Central memory CD8-positive, alpha-beta T cell (primary cell): ENCODE data around the gene PPP1R7.

ENCODE experiments used
- ATAC-seq: fragments of 150-1000 bp; cut with Tn5 transposase; replicated peaks from 2 replicates; pipeline ENCODE4 v1.10.0; 2022; ENCODE audit warnings: mild to moderate bottlenecking, moderate FRiP score, moderate number of reproducible peaks; ENCODE audit not compliant: poor library complexity, severe bottlenecking; ENCODE audit errors: extremely low read depth
- DNase-seq, 2 donors: peaks; one replicate each; pipeline ENCODE4 v3.0.0; 2021; ENCODE audit warnings: low spot score in 2 of 2
- H3K27ac Mint-ChIP-seq: one replicate; pipeline ENCODE4 v1.8.0; 2022; ENCODE audit warnings: low read depth, mild to moderate bottlenecking, moderate library complexity, mixed read lengths
- H3K27me3 Mint-ChIP-seq: one replicate; pipeline ENCODE4 v1.8.0; 2022; ENCODE audit warnings: mixed read lengths
- H3K36me3 Mint-ChIP-seq: one replicate; pipeline ENCODE4 v1.8.0; 2022; ENCODE audit warnings: mild to moderate bottlenecking, moderate library complexity, mixed read lengths; ENCODE audit not compliant: insufficient read depth
- H3K4me1 Mint-ChIP-seq: one replicate; pipeline ENCODE4 v1.8.0; 2022; ENCODE audit warnings: mixed read lengths
- H3K4me3 Mint-ChIP-seq: one replicate; pipeline ENCODE4 v1.8.0; 2022; ENCODE audit warnings: mild to moderate bottlenecking, moderate library complexity, mixed read lengths
- H3K9me3 Mint-ChIP-seq: one replicate; pipeline ENCODE4 v1.8.0; 2022; ENCODE audit warnings: mixed read lengths

The PPP1R7 gene

DNA sequence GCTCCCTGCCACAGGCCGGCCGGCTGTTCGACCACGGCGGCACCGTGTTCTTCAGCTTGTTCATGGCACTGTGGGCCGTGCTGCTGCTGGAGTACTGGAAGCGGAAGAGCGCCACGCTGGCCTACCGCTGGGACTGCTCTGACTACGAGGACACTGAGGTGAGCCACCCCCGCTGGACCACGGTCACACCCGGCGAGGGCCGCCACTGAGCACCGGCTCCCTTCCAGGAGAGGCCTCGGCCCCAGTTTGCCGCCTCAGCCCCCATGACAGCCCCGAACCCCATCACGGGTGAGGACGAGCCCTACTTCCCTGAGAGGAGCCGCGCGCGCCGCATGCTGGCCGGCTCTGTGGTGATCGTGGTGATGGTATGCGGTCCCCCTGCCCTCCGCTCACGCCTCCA, 59.0 kb downstream of the PPP1R7 start:
- Mint-ChIP-seq H3K36me3 (peaks cover 3% of the 10 kb centered on the region), H3K27me3 (no peaks in the 10 kb centered on the region), H3K4me3 (no peak overlapping the region), H3K27ac (no peak overlapping the region), H3K9me3 (no peaks in the 10 kb centered on the region), H3K4me1 (peaks cover 7% of the 10 kb centered on the region)
- DNase-seq = no peak
- ATAC-seq = no peak

DNA sequence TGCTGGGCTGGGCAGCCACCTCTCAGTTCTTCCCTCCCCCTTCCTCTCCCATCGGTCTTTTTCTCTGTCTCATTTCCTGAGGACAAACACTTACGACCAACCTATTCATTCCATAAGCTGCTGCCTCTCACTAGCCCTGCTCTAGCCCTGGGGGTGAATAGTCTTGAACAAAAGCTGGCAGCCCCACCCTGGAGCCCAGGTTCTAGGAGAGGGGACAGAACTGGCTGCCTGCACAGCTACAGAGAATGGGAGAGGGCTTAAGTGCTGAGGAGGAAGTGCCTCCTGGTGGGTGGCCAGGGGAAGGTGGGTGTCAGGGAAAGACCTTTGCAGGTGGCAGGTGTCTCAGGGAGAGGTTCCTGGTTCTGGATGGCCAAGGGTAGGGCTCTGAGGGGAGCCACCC, 61.0 kb downstream of the PPP1R7 start:
- Mint-ChIP-seq H3K4me1 (peaks cover 7% of the 10 kb centered on the region), H3K27me3 (no peaks in the 10 kb centered on the region), H3K27ac (no peak overlapping the region), H3K9me3 (no peaks in the 10 kb centered on the region), H3K4me3 (no peak overlapping the region), H3K36me3 (peaks cover 1% of the 10 kb centered on the region)
- DNase-seq (no peak), ATAC-seq (no peak)

DNA sequence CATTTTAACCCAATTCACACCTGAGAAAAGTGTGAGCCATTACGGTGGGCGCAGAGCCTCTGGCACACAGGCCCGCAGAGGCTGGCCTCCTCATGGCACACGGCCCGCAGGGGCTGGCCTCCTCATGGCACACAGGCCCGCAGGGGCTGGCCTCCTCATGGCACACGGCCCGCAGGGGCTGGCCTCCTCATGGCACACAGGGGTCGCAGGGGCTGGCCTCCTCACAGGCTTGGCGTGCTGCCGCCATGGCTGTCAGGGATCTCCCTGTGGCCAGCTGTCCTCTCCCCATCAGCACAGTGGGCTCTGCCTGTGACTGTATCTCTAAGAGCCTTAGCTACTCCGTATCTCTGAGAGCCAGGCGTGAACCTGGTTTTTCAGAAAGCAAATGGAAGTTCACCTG, 62.8 kb downstream of the PPP1R7 start:
- peaks cover 3% of the 10 kb centered on the region for H3K36me3 Mint-ChIP-seq
- H3K27me3 Mint-ChIP-seq = no peaks in the 10 kb centered on the region
- no peak overlapping the region for H3K4me3 Mint-ChIP-seq
- no peak for ATAC-seq
- H3K4me1 Mint-ChIP-seq = peaks cover 7% of the 10 kb centered on the region
- no peak overlapping the region for H3K27ac Mint-ChIP-seq
- H3K9me3 Mint-ChIP-seq = no peaks in the 10 kb centered on the region
- no peak for DNase-seq

DNA sequence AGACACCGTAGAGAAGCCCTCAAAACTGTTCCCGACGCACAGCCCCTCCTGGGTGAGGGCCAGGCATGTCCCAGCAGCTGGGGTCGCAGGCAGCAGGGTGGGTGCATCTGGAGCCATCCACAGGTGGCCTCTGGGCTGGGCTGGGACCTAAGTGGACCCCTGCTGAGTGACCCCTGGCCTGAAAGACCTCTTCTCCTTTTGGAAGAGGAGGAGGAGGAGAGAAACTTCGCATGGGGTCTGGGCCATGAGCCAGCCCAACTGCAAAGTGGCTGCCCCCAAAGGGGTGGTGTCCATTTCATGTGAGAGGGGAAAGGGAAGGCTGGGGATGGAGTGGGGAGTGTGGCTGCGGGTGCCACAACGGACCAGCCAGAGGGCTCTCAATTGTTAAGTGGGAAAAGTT, 63.3 kb downstream of the PPP1R7 start:
- Mint-ChIP-seq H3K36me3 (peaks cover 7% of the 10 kb centered on the region), H3K27ac (no peak overlapping the region), H3K27me3 (no peaks in the 10 kb centered on the region), H3K4me1 (peaks cover 10% of the 10 kb centered on the region), H3K9me3 (no peaks in the 10 kb centered on the region), H3K4me3 (no peak overlapping the region)
- ATAC-seq (no peak), DNase-seq (no peak)

DNA sequence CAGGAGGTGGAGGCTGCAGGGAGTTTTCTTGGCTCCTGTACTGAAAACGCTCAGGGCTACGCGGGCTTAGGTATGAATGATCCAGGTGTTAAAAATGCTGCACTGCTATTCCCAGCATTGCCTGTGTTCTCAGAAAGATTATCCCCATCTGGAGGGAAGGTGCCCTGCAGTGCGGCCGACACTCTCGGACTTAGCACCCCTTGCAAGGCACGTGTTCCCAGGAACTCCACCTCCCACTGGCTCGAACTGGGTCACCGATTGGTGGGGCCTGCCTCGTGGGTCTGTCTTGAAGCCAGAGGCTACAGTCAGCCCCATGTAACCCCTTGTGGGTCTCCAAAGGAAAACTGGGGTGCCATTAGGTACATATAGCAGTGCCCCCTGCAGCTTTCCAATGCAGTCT, 63.9 kb downstream of the PPP1R7 start:
- Mint-ChIP-seq H3K27ac (no peak overlapping the region), H3K36me3 (peaks cover 6% of the 10 kb centered on the region), H3K27me3 (no peaks in the 10 kb centered on the region), H3K4me1 (peaks cover 16% of the 10 kb centered on the region), H3K9me3 (no peaks in the 10 kb centered on the region), H3K4me3 (no peak overlapping the region)
- DNase-seq (no peak), ATAC-seq (no peak)

DNA sequence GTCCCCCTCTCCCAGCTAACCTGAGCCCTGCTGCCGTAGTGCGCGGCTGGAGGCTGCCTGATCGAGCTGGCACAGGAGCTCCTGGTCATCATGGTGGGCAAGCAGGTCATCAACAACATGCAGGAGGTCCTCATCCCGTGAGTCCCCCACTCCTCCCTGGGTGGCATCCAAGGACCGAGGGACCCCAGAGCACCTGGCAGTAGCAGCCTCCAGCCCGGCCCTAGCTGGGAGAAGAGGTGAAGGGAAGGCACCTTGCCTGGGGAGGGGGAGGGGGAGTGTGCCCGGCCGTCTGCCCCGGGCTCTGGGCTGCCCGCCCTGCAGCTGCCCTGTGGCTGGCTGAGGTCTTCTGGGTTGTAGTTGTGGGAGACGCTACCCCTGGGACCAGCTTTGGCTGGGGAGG, 64.5 kb downstream of the PPP1R7 start:
- Mint-ChIP-seq H3K9me3 (no peaks in the 10 kb centered on the region), H3K27me3 (no peaks in the 10 kb centered on the region), H3K4me3 (no peak overlapping the region), H3K4me1 (peaks cover 16% of the 10 kb centered on the region), H3K27ac (no peak overlapping the region), H3K36me3 (peaks cover 6% of the 10 kb centered on the region)
- no peak for DNase-seq
- no peak for ATAC-seq

DNA sequence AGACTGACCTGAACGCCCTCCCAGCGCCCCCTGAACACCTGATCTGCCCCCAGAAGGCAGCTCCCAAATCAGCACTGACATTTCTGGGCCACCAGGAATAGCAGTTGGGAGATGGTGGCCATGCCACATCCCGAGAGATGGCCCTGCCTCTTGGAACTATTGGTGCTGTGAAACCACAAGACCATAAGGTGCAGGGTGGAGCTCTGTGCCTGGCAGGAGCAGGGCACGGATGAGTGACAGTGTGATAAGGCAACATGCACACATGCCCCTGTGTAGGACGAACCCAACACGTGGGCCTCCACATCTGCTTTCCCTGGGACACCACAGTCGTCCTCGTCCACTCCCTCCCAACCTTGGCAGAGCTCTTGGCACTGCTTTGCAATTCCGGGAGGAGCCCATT, 65.2 kb downstream of the PPP1R7 start:
- H3K4me3 Mint-ChIP-seq = no peak overlapping the region
- H3K36me3 Mint-ChIP-seq = peaks cover 6% of the 10 kb centered on the region
- DNase-seq (no peak), ATAC-seq (no peak)
- H3K9me3 Mint-ChIP-seq = no peaks in the 10 kb centered on the region
- H3K4me1 Mint-ChIP-seq = peaks cover 16% of the 10 kb centered on the region
- no peaks in the 10 kb centered on the region for H3K27me3 Mint-ChIP-seq
- H3K27ac Mint-ChIP-seq = no peak overlapping the region

DNA sequence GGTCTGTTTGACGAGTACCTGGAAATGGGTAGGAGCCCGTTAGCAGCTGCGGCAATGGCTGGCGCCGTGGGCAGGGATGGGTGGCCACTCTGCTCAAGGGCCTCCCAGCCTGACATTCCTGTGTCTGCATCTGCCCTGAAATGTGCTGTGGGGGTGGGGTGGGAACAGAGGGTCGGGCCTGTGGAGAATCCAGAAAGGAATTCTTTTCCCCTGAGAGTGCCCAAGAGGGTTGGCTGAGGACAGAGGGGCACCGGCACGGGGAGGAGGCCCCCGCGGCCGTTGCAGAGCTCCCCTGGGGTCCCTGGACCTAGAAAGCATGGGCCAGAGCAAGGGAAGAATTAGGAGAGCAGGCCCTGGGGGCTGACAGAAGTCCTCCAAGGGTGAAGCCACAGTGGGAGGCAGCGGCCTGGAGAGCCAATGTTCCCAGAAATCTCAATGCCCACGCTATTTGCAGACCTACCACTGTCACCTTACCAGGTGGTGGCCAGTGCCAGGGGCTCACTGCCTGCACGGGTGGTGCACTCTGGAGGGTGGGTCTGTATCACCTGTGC, 66.0 kb downstream of the PPP1R7 start:
- DNase-seq = no peak
- Mint-ChIP-seq H3K27me3 (no peaks in the 10 kb centered on the region), H3K27ac (no peak overlapping the region), H3K9me3 (no peaks in the 10 kb centered on the region), H3K4me1 (peaks cover 16% of the 10 kb centered on the region), H3K4me3 (peak overlapping the region; percentile 78), H3K36me3 (peaks cover 6% of the 10 kb centered on the region)
- no peak for ATAC-seq

DNA sequence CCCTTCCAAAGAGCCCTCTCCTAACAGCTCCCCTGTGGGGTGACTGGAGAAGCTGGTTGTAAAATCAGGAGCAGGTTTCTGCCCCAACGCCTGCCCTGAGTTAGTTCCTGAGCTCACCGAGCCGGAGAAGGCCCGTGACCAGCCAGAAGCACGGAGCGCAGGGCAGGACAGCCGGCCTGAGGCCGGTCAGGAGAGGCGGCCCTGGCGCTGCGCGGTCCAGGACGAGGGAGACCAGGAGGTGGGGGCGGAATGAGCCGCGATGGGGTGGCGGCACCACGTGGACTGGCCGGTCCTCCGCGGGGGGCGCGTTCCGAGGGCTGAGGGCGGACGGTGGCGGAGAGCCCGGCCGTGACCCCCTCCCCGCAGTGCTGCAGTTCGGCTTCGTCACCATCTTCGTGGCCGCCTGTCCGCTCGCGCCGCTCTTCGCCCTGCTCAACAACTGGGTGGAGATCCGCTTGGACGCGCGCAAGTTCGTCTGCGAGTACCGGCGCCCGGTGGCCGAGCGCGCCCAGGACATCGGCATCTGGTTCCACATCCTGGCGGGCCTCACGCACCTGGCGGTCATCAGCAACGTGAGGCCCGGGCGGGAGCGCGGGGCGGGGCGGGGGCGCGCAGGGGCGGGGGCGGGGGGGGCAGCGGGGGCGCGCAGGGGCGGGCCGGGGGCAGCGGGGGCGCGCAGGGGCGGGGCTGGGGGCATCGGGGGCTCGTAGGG, 67.2 kb downstream of the PPP1R7 start:
- Mint-ChIP-seq H3K4me1 (peaks cover 9% of the 10 kb centered on the region), H3K9me3 (no peaks in the 10 kb centered on the region), H3K4me3 (peak overlapping the region; percentile 78), H3K36me3 (peaks cover 6% of the 10 kb centered on the region), H3K27ac (no peak overlapping the region), H3K27me3 (no peaks in the 10 kb centered on the region)
- DNase-seq = no peak
- peak; percentile 37 for ATAC-seq

DNA sequence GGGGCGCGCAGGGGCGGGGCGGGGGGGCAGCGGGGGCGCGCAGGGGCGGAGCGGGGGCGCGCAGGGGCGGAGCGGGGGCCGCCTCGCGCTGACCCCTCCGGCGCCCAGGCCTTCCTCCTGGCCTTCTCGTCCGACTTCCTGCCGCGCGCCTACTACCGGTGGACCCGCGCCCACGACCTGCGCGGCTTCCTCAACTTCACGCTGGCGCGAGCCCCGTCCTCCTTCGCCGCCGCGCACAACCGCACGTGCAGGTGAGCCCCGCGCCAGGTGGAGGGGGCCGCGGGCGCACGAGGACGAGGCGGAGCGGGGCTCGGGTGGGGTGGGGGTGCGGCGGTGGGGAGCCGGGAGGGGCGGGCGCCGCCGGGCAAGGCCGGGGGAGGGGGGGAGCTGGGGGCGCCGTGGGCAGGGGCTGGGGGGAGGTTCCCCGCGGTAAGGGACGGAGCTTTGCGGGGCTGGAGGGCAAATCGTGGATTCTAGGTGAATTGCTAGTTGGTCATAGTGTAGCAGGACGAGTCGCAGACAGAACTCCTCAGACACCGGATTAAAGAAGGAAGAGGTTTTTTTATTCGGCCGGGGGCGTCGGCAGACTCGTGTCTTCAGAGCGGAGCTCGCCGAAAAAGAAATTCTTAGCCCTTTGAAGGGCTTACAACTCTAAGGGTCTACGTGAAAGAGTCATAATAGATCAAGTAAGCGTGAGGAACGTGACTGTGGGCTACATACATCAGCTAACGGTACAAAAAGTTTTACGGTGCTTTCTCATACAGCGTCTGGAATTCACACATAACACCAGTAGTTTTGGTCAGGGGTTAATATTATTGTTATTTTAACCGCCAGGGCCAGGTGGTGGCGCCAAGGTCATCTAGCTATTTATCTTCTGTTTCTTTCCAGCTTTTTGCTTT, 68.1 kb downstream of the PPP1R7 start:
- no peaks in the 10 kb centered on the region for H3K27me3 Mint-ChIP-seq
- DNase-seq = no peak

DNA sequence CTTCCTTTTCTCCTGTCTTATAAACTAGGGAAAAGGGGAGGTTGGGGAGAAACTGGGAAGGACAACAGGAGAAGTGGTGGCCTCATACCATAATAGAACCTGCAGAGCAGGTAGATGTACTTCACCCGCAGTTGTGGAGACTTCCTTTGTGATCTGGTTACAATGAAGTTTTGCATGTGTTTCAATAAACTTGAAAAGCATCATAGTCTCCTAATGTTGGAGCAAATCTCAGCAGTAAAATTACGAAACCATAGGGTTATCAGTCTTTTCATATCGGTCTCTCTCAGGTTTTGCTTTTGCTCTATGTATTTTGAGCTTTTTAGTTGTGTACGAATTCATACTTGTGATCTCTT, 68.7 kb downstream of the PPP1R7 start:
- Mint-ChIP-seq H3K9me3 (no peaks in the 10 kb centered on the region), H3K4me1 (peaks cover 10% of the 10 kb centered on the region), H3K27ac (no peak overlapping the region), H3K4me3 (peak overlapping the region; percentile 78), H3K36me3 (peaks cover 10% of the 10 kb centered on the region), H3K27me3 (no peaks in the 10 kb centered on the region)
- DNase-seq = no peak
- no peak for ATAC-seq

More for the DNA sequence above, 68.1 kb downstream of the PPP1R7 start:
- H3K27ac Mint-ChIP-seq = peak overlapping the region; percentile 69
- peaks cover 9% of the 10 kb centered on the region for H3K36me3 Mint-ChIP-seq
- no peaks in the 10 kb centered on the region for H3K9me3 Mint-ChIP-seq
- no peak for ATAC-seq
- peaks cover 9% of the 10 kb centered on the region for H3K4me1 Mint-ChIP-seq
- H3K4me3 Mint-ChIP-seq = peak overlapping the region; percentile 78

DNA sequence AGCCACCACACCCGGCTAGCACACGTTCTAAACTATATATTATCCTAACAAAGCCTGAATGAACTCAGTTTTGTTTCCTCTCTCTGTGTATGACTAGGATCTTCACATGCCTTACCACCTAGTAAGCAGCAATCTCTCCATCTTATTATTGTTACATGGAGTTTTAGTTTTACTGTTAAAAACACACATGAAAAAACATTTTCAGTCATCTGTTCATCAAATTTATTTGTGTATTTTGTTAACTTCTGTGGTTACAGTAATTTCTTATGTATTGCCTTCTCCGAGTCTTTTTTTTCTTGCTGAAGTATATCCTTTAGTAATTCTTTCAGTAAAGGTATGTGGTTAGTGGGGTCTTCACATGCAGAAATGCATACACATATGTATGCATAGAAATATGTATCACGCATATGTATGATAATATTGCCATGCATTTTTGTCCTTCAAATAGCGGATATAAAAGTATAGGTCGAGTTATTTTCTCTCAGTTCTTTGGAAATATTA, 69.6 kb downstream of the PPP1R7 start:
- peaks cover 10% of the 10 kb centered on the region for H3K36me3 Mint-ChIP-seq
- H3K4me3 Mint-ChIP-seq = peak overlapping the region; percentile 78
- ATAC-seq (no peak), DNase-seq (no peak)
- H3K9me3 Mint-ChIP-seq = no peaks in the 10 kb centered on the region
- no peaks in the 10 kb centered on the region for H3K27me3 Mint-ChIP-seq
- H3K27ac Mint-ChIP-seq = no peak overlapping the region
- H3K4me1 Mint-ChIP-seq = peaks cover 19% of the 10 kb centered on the region
